Loucy (cell line): Measurements from ENCODE around the gene PLA2G7.

Source experiments
- H2AFZ ChIP-seq: fragments of 200-600 bp; sonication (generic); 2 replicates; pipeline ENCODE4 v1.6.0; 2016; ENCODE audit warnings: antibody characterized with exemption, mild to moderate bottlenecking, low read length, moderate library complexity
- H3F3A ChIP-seq: fragments of 200-600 bp; 2 replicates; pipeline ENCODE4 v1.6.0; 2016; ENCODE audit warnings: antibody characterized with exemption, low read depth, mild to moderate bottlenecking
- H3K27me3 ChIP-seq: fragments of 200-600 bp; sonication (generic); 2 replicates; pipeline ENCODE4 v1.6.1; 2014; ENCODE audit warnings: low read length, mild to moderate bottlenecking; ENCODE audit not compliant: insufficient read depth, poor library complexity, severe bottlenecking
- H3K36me3 ChIP-seq: fragments of 200-600 bp; sonication (generic); 2 replicates; pipeline ENCODE4 v1.6.1; 2016; ENCODE audit warnings: low read length; ENCODE audit not compliant: insufficient read depth
- H3K4me1 ChIP-seq: fragments of 200-600 bp; sonication (generic); 2 replicates; pipeline ENCODE4 v1.5.1; 2014; ENCODE audit warnings: low read length, mild to moderate bottlenecking; ENCODE audit not compliant: insufficient read depth, poor library complexity, severe bottlenecking
- H3K4me2 ChIP-seq: fragments of 200-600 bp; sonication (generic); 2 replicates; pipeline ENCODE4 v1.6.0; 2014; ENCODE audit warnings: antibody characterized with exemption, low read length, low read depth, mild to moderate bottlenecking; ENCODE audit not compliant: poor library complexity, severe bottlenecking
- H3K4me3 ChIP-seq: fragments of 200-600 bp; sonication (generic); 2 replicates; pipeline ENCODE4 v1.5.1; 2014; ENCODE audit warnings: low read length, mild to moderate bottlenecking, mixed read lengths; ENCODE audit not compliant: poor library complexity, severe bottlenecking
- H3K79me2 ChIP-seq: fragments of 200-600 bp; sonication (generic); 2 replicates; pipeline ENCODE4 v1.6.1; 2014; ENCODE audit warnings: low read length; ENCODE audit not compliant: insufficient read depth
- H3K9ac ChIP-seq: fragments of 200-600 bp; sonication (generic); 2 replicates; pipeline ENCODE4 v1.6.0; 2014; ENCODE audit warnings: mild to moderate bottlenecking, low read depth, low read length, moderate library complexity; ENCODE audit not compliant: poor library complexity, severe bottlenecking
- H3K9me2 ChIP-seq: fragments of 200-600 bp; sonication (generic); replicated peaks from 2 replicates; pipeline ENCODE4 v1.6.1; 2016; ENCODE audit warnings: low read depth, low read length, mixed read lengths
- H3K9me3 ChIP-seq: fragments of 200-600 bp; sonication (generic); 2 replicates; pipeline ENCODE4 v1.6.1; 2014; ENCODE audit warnings: mild to moderate bottlenecking, antibody characterized with exemption, low read length, low read depth; ENCODE audit not compliant: insufficient read depth
- H4K20me1 ChIP-seq: fragments of 200-600 bp; sonication (generic); 2 replicates; pipeline ENCODE4 v1.6.0; 2014; ENCODE audit warnings: antibody characterized with exemption, low read length, mild to moderate bottlenecking; ENCODE audit not compliant: insufficient read depth, poor library complexity, severe bottlenecking
- CTCF ChIP-seq: fragments of 200-600 bp; sonication (generic); conservative IDR thresholded peaks from 2 replicates; pipeline ENCODE4 v1.5.1; 2014; ENCODE audit warnings: mild to moderate bottlenecking, antibody characterized with exemption, low read length
- EZH2phosphoT487 ChIP-seq: fragments of 200-600 bp; IDR thresholded peaks from 2 replicates; pipeline ENCODE4 v1.6.1; 2018; ENCODE audit warnings: antibody characterized with exemption, mild to moderate bottlenecking, moderate library complexity, borderline replicate concordance

Gene PLA2G7

GRCh38 chr6:46743425-46744158 is 8.4 kb upstream of the PLA2G7 start:
- H3K4me1 ChIP-seq: no peaks in the 10 kb centered on the region
- H3K4me3 ChIP-seq: no peak overlapping the region
- H3K27me3 ChIP-seq: no peaks in the 10 kb centered on the region
- H3K79me2 ChIP-seq: no peaks in the 10 kb centered on the region
- H3F3A ChIP-seq: no peaks in the 10 kb centered on the region
- H2AFZ ChIP-seq: no peak overlapping the region
- H3K9me2 ChIP-seq: no peaks in the 10 kb centered on the region
- H3K9ac ChIP-seq: no peak overlapping the region
- no peak overlapping the region for H3K4me2 ChIP-seq
- H3K9me3 ChIP-seq: no peaks in the 10 kb centered on the region
- no peak for TF ChIP-seq EZH2phosphoT487
- H4K20me1 ChIP-seq: no peaks in the 10 kb centered on the region
- H3K36me3 ChIP-seq: no peaks in the 10 kb centered on the region

- no peaks in the 10 kb centered on the region for H3K9me2 ChIP-seq
- TF ChIP-seq EZH2phosphoT487 (no peak), CTCF (no peak)
- no peaks in the 10 kb centered on the region for H3K4me1 ChIP-seq
- H3K4me3 ChIP-seq: no peak overlapping the region
- no peaks in the 10 kb centered on the region for H3K9me3 ChIP-seq
- no peak overlapping the region for H3K9ac ChIP-seq
- H3K79me2 ChIP-seq: no peaks in the 10 kb centered on the region
- no peaks in the 10 kb centered on the region for H3F3A ChIP-seq
- H3K4me2 ChIP-seq: no peak overlapping the region
- no peak overlapping the region for H2AFZ ChIP-seq
- H3K36me3 ChIP-seq: no peaks in the 10 kb centered on the region
- no peaks in the 10 kb centered on the region for H4K20me1 ChIP-seq
- H3K27me3 ChIP-seq: no peaks in the 10 kb centered on the region
These were observed 6.7 kb upstream of the PLA2G7 start for GRCh38 chr6:46741910-46742309.

- no peak overlapping the region for H3K4me2 ChIP-seq
- H3K9me2 ChIP-seq: no peaks in the 10 kb centered on the region
- H3F3A ChIP-seq: no peaks in the 10 kb centered on the region
- no peak overlapping the region for H3K4me3 ChIP-seq
- H3K9ac ChIP-seq: no peak overlapping the region
- H2AFZ ChIP-seq: no peak overlapping the region
- no peaks in the 10 kb centered on the region for H4K20me1 ChIP-seq
- H3K27me3 ChIP-seq: no peaks in the 10 kb centered on the region
- H3K4me1 ChIP-seq: no peaks in the 10 kb centered on the region
- no peaks in the 10 kb centered on the region for H3K9me3 ChIP-seq
- H3K79me2 ChIP-seq: no peaks in the 10 kb centered on the region
- no peaks in the 10 kb centered on the region for H3K36me3 ChIP-seq
- no peak for TF ChIP-seq EZH2phosphoT487
- no peak for TF ChIP-seq CTCF
These were observed 6.3 kb upstream of the PLA2G7 start for GRCh38 chr6:46741482-46741881.

GRCh38 chr6:46736906-46737305 is 1.7 kb upstream of the PLA2G7 start:
- Histone ChIP-seq H3K4me1 (no peaks in the 10 kb centered on the region), H3K9me2 (no peaks in the 10 kb centered on the region), H3F3A (no peaks in the 10 kb centered on the region), H3K4me2 (no peak overlapping the region), H3K4me3 (no peak overlapping the region), H4K20me1 (no peaks in the 10 kb centered on the region), H3K9ac (no peak overlapping the region), H3K9me3 (no peaks in the 10 kb centered on the region), H3K79me2 (no peaks in the 10 kb centered on the region), H2AFZ (no peak overlapping the region), H3K36me3 (no peaks in the 10 kb centered on the region), H3K27me3 (no peaks in the 10 kb centered on the region)
- TF ChIP-seq EZH2phosphoT487: no peak
- TF ChIP-seq CTCF: no peak
